ENCODE data around the gene PDE4DIP. TPM values are rescaled to one million over a fixed set of nuclear protein-coding genes. Genes with fewer than 3 reads are reported as not detected.
"Not testable (repeated sequence)": the region's sequence is repeated elsewhere in the genome, so short reads cannot be mapped to it uniquely, and the experiment has no call there.

PDE4DIP gene
- total RNA-seq, 2 experiments from 2014 or later, result 43.3 to 49.8 TPM

- H3K9me3 Mint-ChIP-seq; POLR2A ChIA-PET; H3K27me3 Mint-ChIP-seq; H3K36me3 Mint-ChIP-seq; DNase-seq; H3K4me1 Mint-ChIP-seq; H3K4me3 Mint-ChIP-seq; ATAC-seq (ENCODE audit: low read depth); H3K27ac Mint-ChIP-seq: not testable (repeated sequence)
These were observed 44.4 kb downstream of the PDE4DIP start for GRCh38 chr1:148888597-148888996.

GRCh38 chr1:148889267-148890074, 45.2 kb downstream of the PDE4DIP start:
- not testable (repeated sequence) for H3K4me3 Mint-ChIP-seq

GRCh38 chr1:148890075-148890568, 45.9 kb downstream of the PDE4DIP start:
- H3K27ac Mint-ChIP-seq; H3K4me3 Mint-ChIP-seq; POLR2A ChIA-PET; H3K36me3 Mint-ChIP-seq; H3K4me1 Mint-ChIP-seq; H3K9me3 Mint-ChIP-seq; ATAC-seq (ENCODE audit: low read depth); DNase-seq; H3K27me3 Mint-ChIP-seq: not testable (repeated sequence)

More at GRCh38 chr1:148889267-148890074, 45.2 kb downstream of the PDE4DIP start:
- ATAC-seq (ENCODE audit: low read depth); DNase-seq; H3K27me3 Mint-ChIP-seq; H3K27ac Mint-ChIP-seq; H3K36me3 Mint-ChIP-seq; H3K9me3 Mint-ChIP-seq; POLR2A ChIA-PET; H3K4me1 Mint-ChIP-seq: not testable (repeated sequence)

- H3K4me3 Mint-ChIP-seq; H3K27ac Mint-ChIP-seq; H3K27me3 Mint-ChIP-seq; POLR2A ChIA-PET; H3K9me3 Mint-ChIP-seq; ATAC-seq (ENCODE audit: low read depth); DNase-seq; H3K4me1 Mint-ChIP-seq; H3K36me3 Mint-ChIP-seq: not testable (repeated sequence)
These were observed 50.4 kb downstream of the PDE4DIP start for GRCh38 chr1:148894360-148895352.

- POLR2A ChIA-PET, H3K27me3 Mint-ChIP-seq, H3K4me3 Mint-ChIP-seq, H3K4me1 Mint-ChIP-seq, H3K9me3 Mint-ChIP-seq, DNase-seq, H3K36me3 Mint-ChIP-seq, H3K27ac Mint-ChIP-seq: not testable (repeated sequence)
- ATAC-seq (ENCODE audit: low read depth), result peak; percentile 54
These were observed 55.8 kb downstream of the PDE4DIP start for GRCh38 chr1:148900026-148900425.

GRCh38 chr1:148900691-148901090, 56.5 kb downstream of the PDE4DIP start:
- H3K4me3 Mint-ChIP-seq; H3K27me3 Mint-ChIP-seq; H3K4me1 Mint-ChIP-seq; H3K36me3 Mint-ChIP-seq; POLR2A ChIA-PET; DNase-seq; H3K27ac Mint-ChIP-seq; H3K9me3 Mint-ChIP-seq; ATAC-seq (ENCODE audit: low read depth): not testable (repeated sequence)

GRCh38 chr1:148901150-148901952, 57.1 kb downstream of the PDE4DIP start:
- DNase-seq, H3K9me3 Mint-ChIP-seq, H3K27ac Mint-ChIP-seq, H3K27me3 Mint-ChIP-seq, H3K4me3 Mint-ChIP-seq, H3K4me1 Mint-ChIP-seq, H3K36me3 Mint-ChIP-seq, POLR2A ChIA-PET: not testable (repeated sequence)
- peak; percentile 62 for ATAC-seq (ENCODE audit: low read depth)

GRCh38 chr1:148901953-148902341, 57.7 kb downstream of the PDE4DIP start:
- POLR2A ChIA-PET; DNase-seq; ATAC-seq (ENCODE audit: low read depth): not testable (repeated sequence)

GRCh38 chr1:148909219-148909826, 65.1 kb downstream of the PDE4DIP start:
- H3K36me3 Mint-ChIP-seq; H3K27ac Mint-ChIP-seq; ATAC-seq (ENCODE audit: low read depth); H3K4me3 Mint-ChIP-seq; H3K4me1 Mint-ChIP-seq; POLR2A ChIA-PET; H3K9me3 Mint-ChIP-seq; DNase-seq; H3K27me3 Mint-ChIP-seq: not testable (repeated sequence)

More at GRCh38 chr1:148901953-148902341, 57.7 kb downstream of the PDE4DIP start:
- H3K9me3 Mint-ChIP-seq, H3K4me1 Mint-ChIP-seq, H3K4me3 Mint-ChIP-seq, H3K36me3 Mint-ChIP-seq, H3K27ac Mint-ChIP-seq, H3K27me3 Mint-ChIP-seq: not testable (repeated sequence)

- DNase-seq; H3K36me3 Mint-ChIP-seq; H3K27me3 Mint-ChIP-seq; H3K27ac Mint-ChIP-seq; H3K4me3 Mint-ChIP-seq; ATAC-seq (ENCODE audit: low read depth); H3K9me3 Mint-ChIP-seq; POLR2A ChIA-PET; H3K4me1 Mint-ChIP-seq: not testable (repeated sequence)
These were observed 67.2 kb downstream of the PDE4DIP start for GRCh38 chr1:148911303-148911928.

GRCh38 chr1:148916222-148916621, 72.0 kb downstream of the PDE4DIP start:
- H3K27ac Mint-ChIP-seq; POLR2A ChIA-PET; ATAC-seq (ENCODE audit: low read depth); H3K4me3 Mint-ChIP-seq; H3K36me3 Mint-ChIP-seq; H3K27me3 Mint-ChIP-seq; H3K9me3 Mint-ChIP-seq; H3K4me1 Mint-ChIP-seq; DNase-seq: not testable (repeated sequence)

- H3K9me3 Mint-ChIP-seq; H3K4me1 Mint-ChIP-seq; H3K36me3 Mint-ChIP-seq; ATAC-seq (ENCODE audit: low read depth); H3K27me3 Mint-ChIP-seq; POLR2A ChIA-PET; DNase-seq; H3K27ac Mint-ChIP-seq; H3K4me3 Mint-ChIP-seq: not testable (repeated sequence)
These were observed 72.6 kb downstream of the PDE4DIP start for GRCh38 chr1:148916695-148917348.

Data from activated naive CD8-positive, alpha-beta T cell treated with anti-CD3 and anti-CD28 coated beads, Interleukin-2, amount 10 ng/mL, durations not matched to agents 7 days and 5 days (primary cell).